Stimulated activated CD4-positive, alpha-beta T cell treated with anti-CD3 and anti-CD28 coated beads, Interleukin-12 subunit alpha, Interleukin-12 subunit beta, amount 100 ng/mL, for 4 hours (primary cell): ENCODE results near the gene GJC2.
"Not testable (repeated sequence)": the region's sequence is repeated elsewhere in the genome, so short reads cannot be mapped to it uniquely, and the experiment has no call there.

Source experiments
- DNase-seq: peaks from one replicate; pipeline ENCODE4 v3.0.0-alpha.2; 2020

The GJC2 gene

GRCh38 chr1:228174482-228175315 lies 25.0 kb downstream of the GJC2 start:
- no peak for DNase-seq

GRCh38 chr1:228175316-228176023 lies 25.7 kb downstream of the GJC2 start:
- DNase-seq: no peak

- no peak for DNase-seq
Observed at GRCh38 chr1:228176024-228176395, 26.3 kb downstream of the GJC2 start.

- DNase-seq: no peak
Observed at GRCh38 chr1:228176461-228177182, 26.9 kb downstream of the GJC2 start.

- no peak for DNase-seq
Observed at GRCh38 chr1:228177183-228177475, 27.4 kb downstream of the GJC2 start.

GRCh38 chr1:228177721-228178710 lies 28.3 kb downstream of the GJC2 start:
- DNase-seq: no peak

GRCh38 chr1:228178737-228179684 lies 29.3 kb downstream of the GJC2 start:
- DNase-seq: no peak

- no peak for DNase-seq
Observed at GRCh38 chr1:228180271-228180958, 30.7 kb downstream of the GJC2 start.

GRCh38 chr1:228180959-228181644 lies 31.4 kb downstream of the GJC2 start:
- no peak for DNase-seq

- no peak for DNase-seq
Observed at GRCh38 chr1:228181645-228182034, 31.9 kb downstream of the GJC2 start.

GRCh38 chr1:228182296-228183030 lies 32.7 kb downstream of the GJC2 start:
- no peak for DNase-seq

- no peak for DNase-seq
Observed at GRCh38 chr1:228184152-228184551, 34.4 kb downstream of the GJC2 start.

GRCh38 chr1:228185641-228185965 lies 35.9 kb downstream of the GJC2 start:
- DNase-seq: no peak

- not testable (repeated sequence) for DNase-seq
Observed at GRCh38 chr1:228188249-228188648, 38.5 kb downstream of the GJC2 start.

- no peak for DNase-seq
Observed at GRCh38 chr1:228190182-228190581, 40.5 kb downstream of the GJC2 start.

- DNase-seq: no peak
Observed at GRCh38 chr1:228190778-228191177, 41.0 kb downstream of the GJC2 start.

GRCh38 chr1:228194436-228194835 lies 44.7 kb downstream of the GJC2 start:
- no peak for DNase-seq

GRCh38 chr1:228194921-228195812 lies 45.4 kb downstream of the GJC2 start:
- DNase-seq: no peak
